Hepatic stellate cell (primary cell): ENCODE results near the gene SDHA.
"Not testable (repeated sequence)": the region's sequence is repeated elsewhere in the genome, so short reads cannot be mapped to it uniquely, and the experiment has no call there.

Source experiments
- DNase-seq: peaks from one replicate; pipeline ENCODE4 v3.0.0; 2011; ENCODE audit warnings: low spot score

The SDHA gene

DNA sequence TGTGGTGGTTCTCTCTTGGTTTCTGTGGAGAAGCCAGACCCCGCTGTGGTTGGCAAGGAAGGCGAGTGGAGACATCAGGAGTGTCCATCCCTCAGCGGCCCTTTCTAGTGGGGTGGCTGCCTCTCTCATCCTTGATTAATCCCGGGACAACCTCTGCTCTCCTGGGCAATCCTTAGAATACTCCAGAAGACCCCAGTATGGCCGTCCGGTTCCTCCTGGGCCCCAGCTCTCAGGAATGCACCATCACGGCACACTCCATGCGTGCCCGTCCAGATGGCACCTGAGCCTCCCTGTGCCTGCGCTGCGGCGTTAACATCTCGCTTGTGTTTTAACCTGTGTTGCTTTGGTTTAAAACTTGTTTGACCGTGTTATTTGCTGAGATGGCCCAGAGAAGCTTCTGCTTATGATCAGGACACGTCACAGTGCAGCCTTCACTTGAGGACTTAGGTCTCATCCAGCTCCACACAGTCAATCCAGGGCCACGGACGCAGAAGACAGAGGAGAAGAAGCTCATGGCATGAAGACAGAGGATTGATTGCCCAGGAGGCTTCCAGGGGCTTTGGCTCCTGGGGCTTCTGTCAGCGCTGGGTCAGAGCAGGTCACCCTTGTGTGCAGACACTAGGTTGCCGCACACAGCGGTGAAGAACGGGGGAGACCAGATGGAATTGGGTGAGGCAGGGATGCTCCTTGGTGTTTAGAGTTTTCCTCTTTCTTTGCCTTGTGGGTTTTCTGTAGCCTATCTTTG, 82.7 kb downstream of the SDHA start:
- not testable (repeated sequence) for DNase-seq

DNA sequence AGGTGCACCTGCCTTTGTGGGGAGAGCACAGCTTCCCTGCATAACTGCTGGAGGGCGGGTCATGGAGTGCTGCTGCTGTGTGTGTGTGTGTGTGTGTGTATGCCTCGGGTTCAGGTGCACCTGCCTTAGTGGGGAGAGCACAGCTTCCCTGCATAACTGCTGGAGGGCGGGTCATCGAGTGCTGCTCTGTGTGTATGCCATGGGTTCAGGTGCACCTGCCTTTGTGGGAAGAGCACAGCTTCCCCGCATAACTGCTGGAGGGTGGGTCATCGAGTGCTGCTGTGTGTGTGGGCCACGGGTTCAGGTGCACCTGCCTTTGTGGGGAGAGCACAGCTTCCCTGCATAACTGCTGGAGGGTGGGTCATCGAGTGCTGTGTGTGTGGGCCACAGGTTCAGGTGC, 84.3 kb downstream of the SDHA start:
- not testable (repeated sequence) for DNase-seq

DNA sequence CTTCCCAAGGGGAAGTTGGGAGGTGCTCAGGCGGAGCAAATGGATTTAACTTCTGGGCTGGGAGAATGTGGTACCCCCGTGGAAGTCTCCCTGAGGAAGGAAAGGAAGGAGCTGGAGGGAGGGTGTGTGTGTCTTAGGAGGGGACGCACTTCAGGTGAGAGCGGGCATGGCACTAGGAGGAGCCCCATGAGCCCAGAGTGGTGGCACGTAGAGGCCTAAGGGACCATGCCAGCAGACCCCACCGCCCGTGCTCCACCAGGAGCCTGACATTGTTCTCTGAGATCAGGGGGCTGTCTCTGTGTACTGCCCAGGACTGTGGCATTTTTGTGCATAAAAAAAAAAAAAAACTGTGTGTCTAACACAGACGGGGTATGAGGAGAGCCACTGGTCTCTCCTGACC, 84.8 kb downstream of the SDHA start:
- no peak for DNase-seq

DNA sequence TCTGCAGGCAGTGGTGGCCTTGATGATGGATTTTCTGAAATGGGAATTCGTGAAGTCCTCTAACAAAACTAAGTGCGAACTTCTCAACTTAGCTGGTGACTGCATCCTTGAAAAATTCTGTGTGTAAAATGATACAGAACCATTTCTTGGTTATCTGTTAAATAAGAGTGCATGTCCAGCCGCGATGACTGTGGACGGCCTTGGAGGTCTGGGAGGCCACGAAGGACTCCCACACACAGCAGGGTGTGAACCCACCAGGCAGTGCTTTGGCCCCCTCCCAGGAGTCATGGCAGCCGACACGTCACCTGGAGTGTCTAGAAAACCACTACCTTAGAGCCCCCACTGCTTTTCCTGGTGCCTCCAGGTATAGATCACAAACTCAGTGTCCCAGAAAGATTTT, 85.6 kb downstream of the SDHA start:
- DNase-seq = not testable (repeated sequence)

DNA sequence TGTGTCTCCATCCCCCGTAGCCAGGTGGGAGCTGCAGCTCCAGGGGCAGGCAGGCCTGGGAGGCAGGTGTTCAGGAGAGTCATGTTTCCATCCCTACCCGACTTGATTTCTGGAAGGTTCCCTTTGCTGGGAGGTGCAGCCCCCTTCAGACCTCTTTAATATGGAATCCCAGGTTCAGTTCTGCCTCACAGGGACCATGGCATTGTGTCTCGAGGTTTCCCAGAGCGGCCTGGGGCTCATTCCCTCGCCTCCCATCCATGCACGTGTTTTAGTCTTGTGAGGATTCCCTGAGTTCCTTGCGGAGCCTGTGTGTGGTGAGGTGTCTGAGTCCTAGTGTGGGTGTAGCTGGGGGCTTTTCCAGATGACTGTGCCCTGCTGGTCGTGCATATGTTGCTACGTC, 86.9 kb downstream of the SDHA start:
- DNase-seq = no peak

DNA sequence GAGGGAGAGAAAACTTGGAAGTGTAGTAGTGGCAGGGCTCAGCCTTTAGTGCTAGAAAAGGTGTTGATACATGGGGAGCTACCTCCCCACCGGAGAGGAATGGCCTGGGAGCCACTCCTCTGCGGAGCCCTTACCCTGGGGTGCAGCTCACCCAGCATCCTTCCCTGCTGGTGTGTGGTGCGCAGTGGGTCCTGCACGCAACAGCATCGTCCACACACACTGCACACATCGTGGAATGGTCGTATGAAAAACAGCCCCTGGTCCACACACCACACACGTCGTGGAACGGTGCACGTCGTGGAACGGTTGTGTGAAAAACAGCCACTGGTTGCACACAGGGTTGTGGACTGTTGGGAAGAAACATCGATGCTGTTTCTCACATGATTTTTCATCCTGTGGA, 87.3 kb downstream of the SDHA start:
- no peak for DNase-seq

DNA sequence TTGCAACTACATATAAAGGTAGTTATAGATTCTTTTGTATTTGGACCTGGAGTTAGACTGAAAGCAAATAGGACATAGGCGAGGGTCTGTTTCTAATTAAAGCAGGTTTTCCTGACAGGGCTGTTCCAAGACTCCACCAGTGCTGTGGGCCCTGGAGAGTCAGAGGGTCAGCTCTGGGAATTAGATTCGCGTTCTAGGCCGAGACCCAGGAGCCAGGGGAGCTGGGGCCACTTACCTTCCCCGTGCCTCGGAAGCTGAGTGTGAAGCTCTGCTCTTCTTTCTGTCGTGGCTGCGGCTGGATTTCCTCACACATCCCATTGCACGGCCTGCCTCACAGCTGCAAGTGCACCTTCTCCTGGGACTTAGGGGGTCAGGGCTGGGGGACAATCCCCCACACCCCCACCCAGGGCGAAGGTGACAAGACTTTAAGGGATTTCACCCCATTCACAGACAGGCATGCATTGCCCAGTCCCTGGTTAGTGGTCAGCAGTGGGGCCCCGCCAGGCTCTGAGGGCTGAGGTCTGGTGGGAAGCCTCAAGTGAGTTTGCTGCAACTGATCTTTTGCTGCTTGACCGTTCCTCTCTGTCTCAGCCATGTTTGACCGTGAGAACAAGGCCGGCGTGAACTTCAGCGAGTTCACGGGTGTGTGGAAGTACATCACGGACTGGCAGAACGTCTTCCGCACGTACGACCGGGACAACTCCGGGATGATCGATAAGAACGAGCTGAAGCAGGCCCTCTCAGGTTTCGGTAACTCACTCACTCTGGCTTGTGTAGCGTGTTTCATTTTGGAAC, 88.1 kb downstream of the SDHA start:
- DNase-seq = no peak
